ENCODE measurements around the gene COL28A1.

DNA sequence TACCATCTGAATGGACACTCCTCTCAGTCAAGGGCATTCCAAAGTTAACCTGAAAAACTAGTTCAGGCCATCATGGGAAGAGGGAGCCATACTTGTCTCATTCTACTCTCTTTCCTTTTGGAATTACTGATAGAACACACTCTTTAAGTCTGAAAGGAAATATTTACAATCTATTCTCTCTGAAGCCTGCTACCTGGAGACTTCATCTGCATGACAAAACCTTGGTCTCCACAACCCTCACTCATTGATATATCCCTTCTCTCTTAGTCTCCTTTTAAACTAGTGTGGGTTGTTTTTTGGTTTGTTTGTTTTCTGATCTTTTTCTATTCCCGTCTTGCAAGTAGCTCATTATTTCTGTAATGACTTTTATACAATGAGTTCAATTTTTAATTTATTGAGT, 183.8 kb downstream of the COL28A1 start:
- TF ChIP-seq POLR2A (IDR thresholded peaks at IDR 0.05; ENCODE audit: low read depth, low read length) (no peak), TAF1 (IDR thresholded peaks at IDR 0.05; ENCODE audit: borderline replicate concordance, low read depth, low read length) (no peak)

Data from GM12892 (cell line).